Right ventricle myocardium inferior (tissue), 1 donor: ENCODE measurements around the gene DOCK2. TPM values are rescaled to one million over a fixed set of nuclear protein-coding genes. Genes with fewer than 3 reads are reported as not detected.
"Not testable (repeated sequence)": the region's sequence is repeated elsewhere in the genome, so short reads cannot be mapped to it uniquely, and the experiment has no call there.

Experiments used
- ATAC-seq: fragments of 200-7000 bp; cut with Tn5 transposase; one replicate; pipeline ENCODE4 v1.9.1; 2020; ENCODE audit warnings: mild to moderate bottlenecking, moderate library complexity
- DNase-seq: peaks from one replicate; pipeline ENCODE4 v3.0.0; 2021; ENCODE audit errors: missing footprints
- intact Hi-C: fragments of 100-400 bp; cut with DNase I; formaldehyde crosslinking; loops from one replicate; pipeline ENCODE4 v1.11.0; 2022
- total RNA-seq: library from RNA; stranded (reverse); fragmentation: NEBNext Ultra II Directional; extraction: Animal tissue kit (Norgen Biotek cat#: 25700); gene quantifications from one replicate; pipeline ENCODE4 v1.2.1, GENCODE V29; 2021
- donor health status: DM: no; HTN: yes; CAD: no; lungs with severe emphysema.

The DOCK2 gene
- total RNA-seq, 1 donor from 2014 or later, result 7.9 TPM

DNA sequence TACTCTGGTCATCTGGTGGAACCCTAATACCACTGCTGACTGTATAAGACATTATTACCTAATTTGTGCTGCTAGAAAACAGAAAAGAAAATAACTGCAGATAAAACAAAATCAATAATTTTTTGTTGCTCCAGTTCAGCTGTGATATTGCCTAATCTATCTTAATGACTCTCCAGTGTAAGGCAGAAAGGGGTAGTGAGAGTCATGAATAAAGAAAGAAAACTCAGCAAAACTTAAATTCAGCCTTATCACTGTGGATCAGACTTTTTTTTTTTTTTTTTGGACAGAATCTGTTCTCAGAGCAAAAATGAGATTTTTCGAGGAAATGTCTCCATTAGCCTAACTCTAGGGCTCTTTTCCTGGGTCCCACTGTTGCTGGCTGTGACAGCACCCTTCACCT is 1.1 kb upstream of the DOCK2 start:
- DNase-seq (no peak), ATAC-seq (no peak)
- intact Hi-C loops, result no loop called here

DNA sequence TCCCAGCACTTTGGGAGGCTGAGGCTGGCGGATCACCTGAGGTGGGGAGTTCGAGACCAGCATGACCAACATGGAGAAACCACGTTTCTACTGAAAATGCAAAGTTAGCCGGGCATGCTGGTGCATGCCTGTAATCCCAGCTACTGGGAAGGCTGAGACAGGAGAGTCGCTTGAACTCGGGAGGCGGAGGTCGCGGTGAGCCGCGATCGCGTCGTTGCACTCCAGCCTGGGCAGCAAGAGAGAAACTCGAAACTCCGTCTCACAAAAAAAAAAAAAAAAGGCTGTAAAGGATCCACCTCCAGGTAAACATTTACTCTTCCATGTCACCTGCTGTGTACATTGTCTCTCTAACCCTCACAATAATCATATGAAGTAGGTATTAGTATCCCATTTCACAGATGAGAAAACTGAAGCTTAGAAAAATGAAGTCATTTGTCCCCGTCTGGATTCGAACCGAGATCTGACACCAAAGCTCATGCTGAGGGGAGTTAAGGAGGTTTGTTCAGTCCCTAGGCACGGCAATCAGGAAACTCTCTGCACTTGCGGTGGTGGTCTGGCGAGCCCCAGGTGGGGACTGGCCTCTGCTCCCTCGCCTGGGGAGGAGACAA is 494 bp upstream of the DOCK2 start:
- ATAC-seq (no peak), DNase-seq (no peak)
- intact Hi-C loops, result no loop called here

DNA sequence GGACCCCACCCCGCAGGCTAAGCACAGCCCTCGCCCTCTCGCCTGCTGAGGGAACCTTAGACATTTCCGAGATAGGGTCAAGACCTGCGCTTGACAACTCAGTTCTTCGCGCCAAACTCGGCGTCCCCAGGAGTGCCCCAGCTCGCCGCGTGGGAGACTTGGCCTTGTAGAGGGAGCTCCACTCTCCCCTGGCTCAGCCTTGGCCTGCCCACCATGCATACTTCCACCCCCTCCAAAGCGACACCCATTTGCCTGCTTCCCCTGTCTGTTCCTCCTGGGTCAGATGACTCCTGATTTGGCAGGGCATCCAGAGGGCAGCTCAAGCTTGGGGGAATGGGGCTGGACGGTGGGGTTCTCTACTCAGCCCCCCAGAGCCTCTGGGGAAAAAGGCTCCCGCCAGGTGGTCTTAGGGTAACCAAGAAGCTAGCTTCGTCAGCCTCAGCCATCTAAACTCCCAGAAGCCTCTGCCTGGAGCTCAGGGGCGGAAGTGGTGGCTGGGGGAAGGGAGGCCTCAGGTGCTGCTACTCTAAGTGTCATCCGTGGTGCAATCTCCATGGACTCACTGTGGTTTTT is 560 bp downstream of the DOCK2 start:
- DNase-seq, result peak; percentile 80
- peak; percentile 21 for ATAC-seq
- intact Hi-C loops, result no loop called here

DNA sequence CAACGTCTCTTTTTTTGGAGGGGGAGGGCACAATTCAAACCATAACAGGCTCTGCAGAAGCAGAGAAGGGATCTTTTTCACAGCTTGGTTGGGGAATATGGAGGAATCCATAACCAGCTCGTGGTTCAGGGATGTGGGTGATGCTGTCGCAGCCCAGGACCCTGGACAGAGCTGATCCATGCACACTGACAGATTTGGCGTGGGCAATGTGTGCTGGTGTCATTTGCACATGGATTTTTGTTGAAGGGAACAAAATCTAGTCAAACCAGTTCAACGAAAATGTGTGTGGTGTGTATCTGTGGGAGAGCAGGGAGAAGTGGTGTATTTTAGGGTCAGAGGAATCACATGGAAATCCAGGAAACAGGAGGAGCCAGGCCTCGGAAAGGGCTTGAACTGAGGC is 4.2 kb downstream of the DOCK2 start:
- DNase-seq (no peak), ATAC-seq (no peak)
- intact Hi-C loops, result no loop called here

DNA sequence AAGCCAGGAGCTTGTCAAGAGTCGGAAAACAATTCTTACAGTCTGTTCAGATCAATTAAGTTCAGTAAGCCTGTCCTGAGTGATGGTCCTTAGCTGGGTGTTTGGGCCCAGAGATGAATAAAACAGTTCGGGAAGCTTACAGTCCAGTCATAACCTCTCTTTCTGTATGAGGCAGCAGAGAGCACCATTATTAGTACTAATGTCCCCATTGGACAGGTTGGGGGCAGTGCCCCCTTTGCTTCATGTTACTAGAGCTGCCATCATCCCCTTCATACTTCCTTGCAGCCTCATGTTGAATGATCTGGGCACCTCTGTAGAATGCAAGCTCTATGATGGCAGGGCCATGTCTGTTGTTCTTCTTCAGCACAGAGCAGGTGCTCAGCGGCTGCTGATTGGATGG is 9.8 kb downstream of the DOCK2 start:
- ATAC-seq (no peak), DNase-seq (no peak)
- intact Hi-C loops, result no loop called here

DNA sequence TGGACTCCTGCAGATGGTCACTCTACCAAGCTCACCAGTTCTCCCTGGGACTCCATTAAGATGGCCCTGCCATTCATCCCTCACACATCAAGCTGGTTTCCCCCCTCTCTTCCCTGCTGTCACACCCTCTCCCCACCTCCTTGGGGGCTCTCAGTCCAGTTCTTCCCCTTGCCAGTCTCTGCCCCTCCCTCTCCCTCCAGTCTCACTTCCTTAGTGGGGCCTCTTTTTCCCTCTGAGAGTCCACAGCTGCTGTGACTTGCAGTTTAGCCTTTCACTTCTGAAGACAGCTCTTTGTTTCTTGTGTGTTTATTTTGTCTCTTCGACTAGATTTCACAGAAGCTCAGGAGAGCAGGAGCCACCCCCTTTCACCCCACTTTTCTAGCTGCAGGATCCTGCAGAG is 10.5 kb downstream of the DOCK2 start:
- intact Hi-C loops, result no loop called here
- ATAC-seq (no peak), DNase-seq (no peak)

DNA sequence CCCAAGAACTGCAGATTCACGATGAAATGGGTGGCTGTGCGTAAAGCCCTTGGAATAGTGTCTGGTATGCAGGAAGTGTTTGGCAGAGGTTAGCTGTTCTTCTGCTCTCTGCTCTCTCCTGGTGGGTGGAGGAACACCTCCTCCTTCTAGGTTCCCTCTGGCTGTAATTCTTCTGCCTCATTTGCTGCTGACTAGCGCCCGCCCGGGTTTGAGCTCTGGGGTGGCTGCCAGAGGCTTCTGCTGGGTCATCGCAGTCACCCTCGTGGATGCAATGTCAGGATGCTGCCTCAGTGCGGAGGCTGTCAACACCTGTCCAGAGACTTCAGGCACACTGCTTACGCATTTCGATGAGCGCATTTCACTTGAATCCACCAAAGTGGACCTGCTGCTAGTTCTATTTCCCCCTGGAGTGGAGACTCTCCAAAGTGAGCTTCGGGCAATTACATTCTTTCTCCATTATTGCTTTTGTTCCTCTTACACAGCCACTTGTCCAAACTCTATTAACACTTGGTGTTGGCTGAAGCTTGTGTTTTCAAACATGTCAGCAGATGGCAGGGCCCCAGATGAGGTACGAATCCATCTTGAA is 11.7 kb downstream of the DOCK2 start:
- intact Hi-C loops, result no loop called here
- peak; percentile 56 for ATAC-seq

DNA sequence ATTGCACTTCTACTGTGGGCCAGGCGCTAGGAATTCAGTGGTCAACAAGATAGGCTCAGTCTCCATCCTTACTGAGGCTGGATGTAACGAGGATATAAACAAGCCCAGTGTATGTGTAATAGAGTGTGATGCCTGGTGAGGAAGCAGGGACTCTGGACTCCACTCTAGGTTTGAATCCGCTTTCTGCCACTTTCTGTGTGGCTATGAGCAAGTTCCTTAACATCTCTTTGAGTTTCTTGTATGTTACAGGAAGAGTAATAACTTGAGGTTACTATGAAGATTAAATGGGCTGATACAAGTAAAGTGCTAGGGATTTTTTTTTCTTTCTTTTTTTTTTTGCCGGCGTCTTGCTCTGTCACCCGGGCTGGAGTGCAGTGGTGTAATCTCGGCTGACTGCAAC is 12.4 kb downstream of the DOCK2 start:
- intact Hi-C loops, result no loop called here
- DNase-seq (no peak), ATAC-seq (no peak)

More for the DNA sequence above, 11.7 kb downstream of the DOCK2 start:
- no peak for DNase-seq

DNA sequence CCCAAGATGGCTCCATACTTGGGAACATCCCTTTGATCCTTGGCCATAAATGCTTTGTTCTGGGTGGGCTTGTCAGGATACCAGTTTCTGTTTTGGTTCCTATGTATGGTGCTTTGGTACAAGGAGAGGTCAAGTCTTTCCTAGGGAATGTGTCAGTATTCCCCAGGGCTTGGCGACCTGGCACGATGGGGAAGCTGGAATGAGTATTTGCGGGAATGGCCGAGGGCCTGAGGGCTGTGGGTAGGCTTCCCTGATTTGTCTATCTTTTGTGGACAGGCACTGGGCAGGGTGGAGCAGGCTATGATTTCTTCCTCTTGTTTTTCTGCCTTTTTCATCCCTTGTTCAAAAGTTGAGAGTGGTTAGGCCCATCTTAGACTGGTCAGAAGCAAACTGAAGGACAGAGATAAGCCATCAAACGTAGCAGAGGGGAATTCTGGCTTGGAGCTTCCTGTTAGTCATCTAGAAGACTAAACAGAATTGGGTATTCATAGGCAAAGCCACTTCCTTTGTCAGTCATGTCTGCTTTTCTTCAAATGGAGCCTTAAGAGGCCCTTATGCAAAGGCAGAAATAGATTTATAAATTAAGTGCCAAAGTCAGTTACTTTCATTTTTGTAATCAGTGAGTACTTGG is 13.7 kb downstream of the DOCK2 start:
- ATAC-seq (no peak), DNase-seq (no peak)
- intact Hi-C loops, result no loop called here

DNA sequence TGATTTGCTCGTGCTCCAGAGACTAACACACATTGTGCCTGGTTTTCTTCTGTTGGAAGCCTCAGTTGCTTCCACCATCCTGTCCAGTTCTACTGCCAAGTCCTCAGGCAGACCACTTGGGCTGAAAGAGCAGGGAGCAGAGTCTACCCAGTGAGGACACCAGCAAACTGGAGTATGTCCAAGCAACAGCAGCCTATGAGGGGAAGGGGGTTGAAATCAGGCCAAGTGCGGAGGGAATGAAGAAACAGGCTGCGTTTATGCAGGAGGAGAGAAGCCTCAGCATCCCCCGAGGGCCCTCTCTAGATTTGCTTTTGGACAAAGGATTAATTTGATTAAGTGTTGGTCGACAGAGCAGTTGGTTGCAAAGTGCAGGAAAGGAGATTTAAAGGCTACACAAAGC is 14.5 kb downstream of the DOCK2 start:
- ATAC-seq (no peak), DNase-seq (no peak)
- intact Hi-C loops, result no loop called here

DNA sequence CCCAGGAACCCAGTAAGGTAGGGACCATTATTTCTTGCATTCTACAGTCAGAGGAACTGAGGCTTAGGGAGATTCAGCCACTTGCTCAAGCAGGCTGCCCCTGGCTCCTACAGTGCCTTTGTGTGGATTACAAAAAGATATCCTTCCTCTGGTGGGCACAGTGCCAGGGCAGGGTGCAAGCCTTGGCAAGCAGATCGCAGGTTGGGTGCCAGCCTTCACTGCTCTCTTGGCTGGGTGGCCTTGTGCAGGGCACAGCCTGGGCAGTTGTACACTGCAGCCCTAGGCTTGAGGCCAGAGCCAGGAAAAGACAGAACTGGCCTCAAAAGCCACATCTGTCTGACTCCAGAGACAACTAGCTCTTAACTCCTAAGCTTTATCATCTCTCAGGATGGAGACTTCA is 15.0 kb downstream of the DOCK2 start:
- DNase-seq (no peak), ATAC-seq (peak; percentile 76)
- intact Hi-C loops, result no loop called here

DNA sequence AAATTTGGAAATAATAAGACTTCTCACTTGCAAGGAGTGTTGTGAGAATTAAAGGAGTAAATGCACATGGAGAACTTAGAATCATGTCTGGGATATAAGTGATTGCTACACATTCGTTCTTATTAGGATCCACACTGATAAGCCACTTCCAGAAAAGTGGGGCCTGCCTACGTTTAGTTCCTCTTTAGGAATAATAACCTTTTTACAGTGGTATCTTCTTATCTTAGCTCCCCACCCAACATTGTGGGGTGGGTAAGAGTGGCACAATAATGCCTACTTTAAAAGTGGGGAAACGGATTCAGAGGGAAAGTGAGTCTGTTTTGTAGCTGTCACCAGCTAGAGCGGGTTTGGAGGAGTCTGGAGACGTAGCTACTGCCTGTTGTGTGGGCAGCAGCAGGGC is 16.0 kb downstream of the DOCK2 start:
- intact Hi-C loops, result no loop called here
- DNase-seq, result no peak

DNA sequence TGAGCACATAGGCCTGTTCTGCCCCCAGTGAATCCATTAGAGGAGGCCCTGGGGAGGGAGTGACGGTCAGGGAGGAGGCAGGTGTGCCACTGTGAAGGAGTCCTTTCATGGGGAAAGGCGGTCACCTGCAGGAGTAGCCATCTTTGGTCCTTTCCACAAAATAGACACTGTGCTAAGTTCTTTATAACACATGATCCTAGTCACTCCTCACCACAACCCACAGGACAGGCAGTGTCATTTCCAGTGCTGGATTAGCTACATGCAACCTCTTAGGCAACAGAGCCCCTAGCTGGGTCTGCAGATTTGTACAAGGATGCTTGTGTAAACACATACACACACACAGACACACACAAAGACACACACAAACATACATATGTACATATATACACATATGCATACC is 18.3 kb downstream of the DOCK2 start:
- intact Hi-C loops, result no loop called here
- ATAC-seq, result no peak
- no peak for DNase-seq

More for the DNA sequence above, 16.0 kb downstream of the DOCK2 start:
- ATAC-seq, result no peak

DNA sequence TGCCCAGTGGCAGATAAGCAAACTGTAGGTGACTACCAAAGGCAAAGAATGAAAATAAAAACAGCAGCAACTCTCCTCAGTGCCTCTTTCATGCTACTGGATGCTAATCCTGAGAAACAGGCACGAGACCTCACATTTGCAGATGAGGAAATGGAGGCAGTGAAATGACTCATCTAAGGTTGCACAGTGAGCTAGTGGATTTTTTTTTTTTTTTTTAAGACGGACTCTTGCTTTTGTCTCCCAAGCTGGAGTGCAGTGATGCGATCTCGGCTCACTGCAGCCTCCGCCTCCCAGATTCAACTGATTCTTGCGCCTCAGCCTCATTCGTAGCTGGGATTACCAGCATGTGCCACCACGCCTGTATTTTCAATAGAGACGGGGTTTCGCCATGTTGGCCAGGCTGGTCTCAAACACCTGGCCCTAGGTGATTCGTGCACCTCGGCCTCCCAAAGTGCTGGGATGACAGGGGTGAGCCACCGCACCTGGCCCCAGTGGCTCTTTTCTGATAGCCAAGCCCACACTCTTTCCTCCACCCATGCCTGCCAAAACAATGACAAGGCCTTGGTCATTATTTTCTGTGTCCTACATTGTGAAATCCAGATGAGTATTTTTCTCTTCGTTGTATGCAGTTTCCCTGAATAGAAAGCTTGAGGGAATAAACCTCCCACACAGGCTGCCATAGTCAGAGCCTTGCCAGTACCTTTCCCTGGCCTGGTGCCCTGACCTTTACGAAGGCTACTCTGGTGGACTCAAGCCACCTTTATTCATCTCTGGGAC is 19.2 kb downstream of the DOCK2 start:
- intact Hi-C loops, result no loop called here
- DNase-seq (no peak), ATAC-seq (no peak)

DNA sequence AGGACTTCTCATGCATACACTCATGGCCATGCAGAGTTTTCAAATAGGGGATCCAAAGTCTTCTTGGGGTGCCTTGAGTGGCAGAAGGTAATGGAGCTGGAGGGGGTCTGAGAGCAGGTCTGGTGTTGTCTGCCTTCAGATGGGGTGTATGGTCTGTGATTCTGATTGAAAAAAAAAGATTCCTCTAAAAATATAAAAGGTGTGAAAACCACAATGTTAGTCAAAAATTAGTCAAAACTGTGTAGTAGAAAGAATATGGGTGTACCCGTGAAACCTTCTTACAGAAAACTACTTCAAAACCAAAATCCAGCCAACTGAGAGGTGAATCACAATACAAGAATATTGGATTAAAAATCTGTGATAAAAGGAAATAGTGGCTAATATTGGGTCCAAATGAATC is 20.1 kb downstream of the DOCK2 start:
- no peak for ATAC-seq
- intact Hi-C loops, result no loop called here
- DNase-seq, result no peak

DNA sequence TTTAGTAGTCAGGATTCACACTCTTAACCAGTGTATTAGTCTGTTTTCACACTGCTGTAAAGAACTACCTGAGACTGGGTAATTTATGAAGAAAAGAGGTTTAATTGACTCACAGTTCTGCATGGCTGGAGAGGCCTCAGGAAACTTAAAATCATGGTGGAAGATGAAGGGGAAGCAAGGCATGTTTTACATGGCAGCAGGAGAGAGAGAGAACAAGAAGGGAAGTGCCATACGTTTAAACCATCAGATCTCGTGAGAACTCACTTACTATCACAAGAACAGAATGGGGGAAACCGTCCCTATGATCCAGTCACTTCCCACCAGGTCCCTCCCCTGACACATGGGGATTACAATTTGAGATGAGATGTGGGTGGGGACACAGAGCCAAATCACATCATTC is 25.4 kb downstream of the DOCK2 start:
- DNase-seq, ATAC-seq, intact Hi-C loops: not testable (repeated sequence)

DNA sequence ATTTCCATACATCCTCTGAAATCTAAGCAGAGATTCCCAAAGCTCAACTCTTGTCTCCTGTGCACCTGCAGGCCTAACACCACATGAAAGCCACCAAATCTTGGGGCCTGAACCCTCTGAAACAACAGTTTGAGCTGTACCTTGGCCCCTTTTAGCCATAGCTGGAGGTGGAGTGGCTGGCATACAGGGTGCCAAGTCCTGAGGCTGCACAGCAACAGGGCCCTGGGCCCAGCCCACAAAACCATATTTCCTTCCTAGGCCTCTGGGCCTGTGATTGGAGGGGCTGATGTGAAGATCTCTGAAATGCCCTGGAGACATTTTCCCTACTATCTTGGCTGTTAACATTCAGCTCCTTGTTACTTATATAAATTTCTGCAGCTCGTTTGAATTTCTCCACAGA is 26.5 kb downstream of the DOCK2 start:
- DNase-seq, result no peak
- intact Hi-C loops, result no loop called here
- no peak for ATAC-seq

DNA sequence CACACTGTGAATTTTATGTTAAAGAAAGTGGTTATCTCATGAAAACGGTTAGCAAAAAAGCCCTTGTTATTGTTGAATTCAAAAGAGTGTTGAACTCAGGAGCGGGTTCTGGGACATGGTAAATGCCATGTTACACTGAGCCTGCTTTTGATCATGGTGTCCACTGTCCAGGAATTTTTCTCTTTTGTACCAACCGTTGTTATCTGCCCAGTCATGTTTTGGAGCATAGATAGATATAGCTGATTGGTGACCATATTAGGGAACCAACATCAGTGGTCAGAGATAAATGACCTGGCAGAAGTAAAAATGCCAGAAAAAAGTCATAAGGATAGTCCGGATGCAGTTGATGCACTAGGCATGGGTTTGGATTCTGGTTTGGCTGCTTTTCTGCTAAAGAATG is 29.3 kb downstream of the DOCK2 start:
- DNase-seq (no peak), ATAC-seq (no peak)
- intact Hi-C loops, result no loop called here

DNA sequence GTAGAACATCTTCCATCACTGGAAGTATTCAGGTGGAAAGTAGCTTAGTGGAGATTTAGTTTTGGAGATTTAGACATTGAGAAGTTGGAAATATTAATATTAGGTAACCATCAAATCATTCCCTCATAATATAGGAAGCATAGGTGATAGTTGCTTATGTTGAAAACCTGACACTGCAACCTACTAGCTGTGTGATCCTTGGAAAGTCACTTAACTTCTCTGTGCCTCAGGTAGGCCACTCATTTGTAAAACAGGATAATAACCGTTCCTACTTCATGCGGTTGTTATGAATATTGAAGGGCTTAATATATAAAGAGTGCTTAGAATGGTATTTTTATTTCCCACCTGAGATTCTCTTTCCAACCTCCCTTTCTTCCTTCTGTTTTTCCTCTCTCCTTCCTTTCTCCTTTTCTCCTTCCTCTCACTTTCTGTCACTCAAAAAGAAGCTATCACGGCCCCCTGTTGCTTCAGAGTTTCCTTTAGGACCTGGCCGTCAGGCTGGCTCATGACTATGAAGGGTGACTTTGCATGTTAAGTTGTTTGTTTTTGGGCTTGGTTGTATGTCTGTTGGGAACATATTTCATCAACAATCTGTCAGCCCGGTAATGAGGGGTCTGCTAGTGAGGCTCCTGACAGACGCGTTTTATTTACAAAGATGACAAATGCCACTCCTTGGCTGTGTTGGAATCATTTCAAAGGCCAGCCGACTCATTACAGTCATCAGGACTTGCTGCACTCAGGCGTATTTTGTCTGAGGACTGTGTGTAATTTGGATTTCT is 31.0 kb downstream of the DOCK2 start:
- no peak for ATAC-seq
- DNase-seq, result no peak
- intact Hi-C loops, result no loop called here
